ENCODE results near the gene PTPRG. TPM values are rescaled to one million over a fixed set of nuclear protein-coding genes. Genes with fewer than 3 reads are reported as not detected.
A peak's percentile ranks its signal among the peaks of the same experiment; 100 is the strongest.

PTPRG gene
- total and polyA plus RNA-seq, 10 of the 15 experiments (the other 5 are each of a cell fraction or from before 2014, with no cell fraction given), result 0.29 to 20.7 (median 1.4) TPM

DNA sequence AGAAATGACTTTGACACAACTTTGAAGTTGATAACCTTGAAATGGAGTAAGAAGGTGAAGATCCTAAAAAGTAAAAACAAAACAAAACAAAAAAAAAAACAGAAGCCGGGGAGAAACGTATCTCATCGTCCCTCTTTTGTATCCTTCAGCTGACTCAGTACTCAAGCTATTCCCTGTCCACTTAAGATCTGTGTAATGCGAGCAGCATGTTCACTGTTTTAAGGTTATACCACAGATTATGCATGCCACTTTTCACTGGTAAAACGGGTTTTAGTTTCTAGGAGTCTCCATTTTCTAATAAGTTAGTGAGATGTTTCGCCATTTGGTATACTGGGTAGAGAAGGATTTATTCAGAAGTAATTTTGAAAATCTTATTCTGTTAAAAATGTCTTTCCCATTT lies 487.7 kb downstream of the PTPRG start (continued):
- TF ChIP-seq LARP7 (IDR thresholded peaks at IDR 0.05) (no peak), USF2 (IDR thresholded peaks at IDR 0.05; ENCODE audit: borderline replicate concordance, low read depth, low read length) (no peak), ZNF274 (IDR thresholded peaks at IDR 0.05; ENCODE audit: insufficient read depth, insufficient read length) (no peak), RAD51 (IDR thresholded peaks at IDR 0.05) (no peak), ZNF687 (IDR thresholded peaks at IDR 0.05) (no peak), PAX8 (IDR thresholded peaks at IDR 0.05) (no peak)

DNA sequence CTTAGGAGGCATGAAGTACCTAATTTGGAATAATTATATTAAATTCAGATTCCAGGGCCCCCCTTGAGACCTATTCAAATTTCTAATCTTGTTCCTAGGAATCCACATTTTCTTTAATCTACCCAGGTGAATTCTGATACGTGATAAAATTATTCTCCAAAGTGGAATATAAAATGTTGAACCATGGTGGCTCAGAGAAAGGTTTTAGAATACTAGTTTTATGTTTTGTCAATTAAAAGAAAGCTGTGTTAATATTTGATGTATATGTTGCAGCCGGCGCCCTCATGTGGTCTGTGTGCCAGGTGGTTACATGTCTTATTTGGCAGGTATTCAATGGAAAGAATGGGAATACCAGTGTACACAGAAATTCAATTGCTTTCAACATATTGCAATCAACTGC lies 490.1 kb downstream of the PTPRG start:
- no peak overlapping the region for H2AFZ ChIP-seq (ENCODE audit: control insufficient read depth, low read depth, low read length)
- TF ChIP-seq CTCF (IDR thresholded peaks at IDR 0.05 in 2 of 3, conservative IDR thresholded peaks at IDR 0.05 in 1 of 3; ENCODE audit: control insufficient read depth in 2 of 3, extremely low read depth in 1 of 3, insufficient read depth in 1 of 3, low read depth in 3 of 3, low read length in 3 of 3) (peak in 2 of 3 experiments; percentile 6 to 22; a peak in 2 of 6 replicates), DPF2 (IDR thresholded peaks at IDR 0.05) (no peak), SMARCA5 (IDR thresholded peaks at IDR 0.05) (no peak), BCL3 (IDR thresholded peaks at IDR 0.05; ENCODE audit: borderline replicate concordance, insufficient read depth, low read depth, low read length, poor library complexity, severe bottlenecking) (no peak), BHLHE40 (IDR thresholded peaks at IDR 0.05; ENCODE audit: borderline replicate concordance in 1 of 2, low read depth in 2 of 2, low read length in 1 of 2) (no peak), SMC3 (IDR thresholded peaks at IDR 0.05; ENCODE audit: borderline replicate concordance, low read length) (peak; percentile 16; the same call in 1 of the 2 replicates)
- ChIA-PET RAD21 (ENCODE audit: unreplicated experiment) (interaction anchor here (0.8 to 2.8 kb wide), 5 partner anchors 114 to 486 kb away, joined by 3 to 22 read pairs (median 6); no protein-coding TSS in a partner anchor), CTCF (interaction anchor here (0.8 to 4.1 kb wide), 21 partner anchors 13 to 487 kb away, joined by 3 to 34 read pairs (median 6); no protein-coding TSS in a partner anchor), SMC1A (ENCODE audit: uncharacterized antibody, unreplicated experiment) (interaction anchor here (0.8 to 2.9 kb wide), 19 partner anchors 15 to 670 kb away, joined by 3 to 26 read pairs (median 4); no protein-coding TSS in a partner anchor), POLR2A (interaction anchor here (0.9 kb wide), 1 partner anchor 493 kb away, joined by 3 read pairs; no protein-coding TSS in a partner anchor)
- intact Hi-C loops (cut with micrococcal nuclease; ENCODE audit: unreplicated experiment) (loop anchor here (5.0 kb wide), 1 partner anchor 194 kb away; no protein-coding TSS in a partner anchor), in situ Hi-C loops (cut with MboI) (no loop called here)
- H3K27me3 ChIP-seq (replicated peaks in 1 of 2; ENCODE audit: control insufficient read depth in 2 of 2, insufficient read depth in 2 of 2, low read length in 1 of 2), result no peaks in the 10 kb centered on the region; a peak in 1 of 4 replicates
- no peaks in the 10 kb centered on the region for H4K20me1 ChIP-seq (ENCODE audit: control insufficient read depth, insufficient read depth)
- WGBS (ENCODE audit: insufficient coverage, insufficient replicate concordance, low lambda C conversion rate, missing lambda C conversion rate), result 16% methylated on average over 3 of the region's 3 CpGs
- no peak overlapping the region for H3K27ac ChIP-seq (ENCODE audit: control insufficient read depth, insufficient read depth)
- H3K4me2 ChIP-seq (ENCODE audit: control insufficient read depth, insufficient read depth), result no peak overlapping the region
- no peaks in the 10 kb centered on the region for H3K36me3 ChIP-seq (ENCODE audit: control insufficient read depth in 2 of 2, insufficient read depth in 2 of 2, low read length in 1 of 2)
- peak; percentile 26; the same call in 1 of the 3 replicates for ATAC-seq
- no peak overlapping the region for H3K9ac ChIP-seq (ENCODE audit: control insufficient read depth, insufficient read depth, low read length)
- FAIRE-seq, result no peak
- H3K79me2 ChIP-seq (ENCODE audit: control insufficient read depth, insufficient read depth, low read length), result no peaks in the 10 kb centered on the region
- no peak for DNase-seq (ENCODE audit: low read depth, low spot score)
- H3K9me3 ChIP-seq (replicated peaks; ENCODE audit: control insufficient read depth, insufficient read depth, low read length), result no peaks in the 10 kb centered on the region
- no peaks in the 10 kb centered on the region for H3K4me1 ChIP-seq (ENCODE audit: control insufficient read depth, insufficient read depth, low read length)
- no peak overlapping the region for H3K4me3 ChIP-seq
- BruUV-seq (replicated peaks), result no TSS peak
